Activated B cell treated with CpG ODN at 0.5 μM for 24 hours (primary cell): ENCODE data around the gene AP3B1. TPM values are rescaled to one million over a fixed set of nuclear protein-coding genes. Genes with fewer than 3 reads are reported as not detected.

Experiments
- ATAC-seq: fragments of 200-7000 bp; cut with Tn5 transposase; one replicate; pipeline ENCODE4 v1.10.0; 2021; ENCODE audit warnings: low read depth, mild to moderate bottlenecking, moderate library complexity
- CTCF ChIA-PET: fragments of 350-600 bp; sonication (Branson Sonifier 250); formaldehyde crosslinking; loops from one replicate; lab custom pipeline; 2021; ENCODE audit warnings: antibody characterized with exemption; lab: Charles Lee
- POLR2A ChIA-PET: fragments of 350-600 bp; sonication (Branson Sonifier 250); formaldehyde crosslinking; loops from one replicate; lab custom pipeline; 2021; ENCODE audit warnings: antibody characterized with exemption; lab: Charles Lee
- DNase-seq: peaks from one replicate; pipeline ENCODE4 v3.0.0; 2022
- H3K27ac Mint-ChIP-seq: one replicate; pipeline ENCODE4 v1.8.0; 2020; ENCODE audit warnings: mixed read lengths
- H3K27me3 Mint-ChIP-seq: one replicate; pipeline ENCODE4 v1.8.0; 2021; ENCODE audit warnings: mixed read lengths
- H3K36me3 Mint-ChIP-seq: one replicate; pipeline ENCODE4 v1.8.0; 2021; ENCODE audit warnings: low read depth, mixed read lengths
- H3K4me1 Mint-ChIP-seq: one replicate; pipeline ENCODE4 v1.8.0; 2021; ENCODE audit warnings: mixed read lengths
- H3K4me3 Mint-ChIP-seq: one replicate; pipeline ENCODE4 v1.8.0; 2020; ENCODE audit warnings: mild to moderate bottlenecking, mixed read lengths
- H3K9me3 Mint-ChIP-seq: one replicate; pipeline ENCODE4 v1.8.0; 2020; ENCODE audit warnings: mixed read lengths
- CTCF ChIP-seq: fragments of 200-600 bp; IDR thresholded peaks from one replicate; pipeline ENCODE4 v1.8.0; 2022; ENCODE audit warnings: antibody characterized with exemption, mild to moderate bottlenecking
- intact Hi-C: fragments of 100-400 bp; cut with micrococcal nuclease; formaldehyde crosslinking; loops from one replicate; pipeline ENCODE4 v1.15.1; 2024
- total RNA-seq: library from RNA; stranded (reverse); gene quantifications from 2 replicates; pipeline ENCODE4 v1.2.3, GENCODE V29; 2022

The AP3B1 gene
- total RNA-seq, 1 donor from 2014 or later: 52.9 TPM

GRCh38 chr5:78108564-78108963, 185.9 kb downstream of the AP3B1 start:
- ChIA-PET POLR2A (no interaction called here), CTCF (interaction anchor here (1.4 kb wide), 1 partner anchor 33 kb away, joined by 5 read pairs; no protein-coding TSS in a partner anchor)
- peaks cover 62% of the 10 kb centered on the region for H3K4me1 Mint-ChIP-seq
- peak; percentile 41 for ATAC-seq
- no peak for DNase-seq
- peaks cover 22% of the 10 kb centered on the region for H3K36me3 Mint-ChIP-seq
- intact Hi-C loops: no loop called here
- no peak for TF ChIP-seq CTCF
- peak overlapping the region; percentile 53 for H3K4me3 Mint-ChIP-seq
- no peaks in the 10 kb centered on the region for H3K27me3 Mint-ChIP-seq
- peak overlapping the region; percentile 42 for H3K27ac Mint-ChIP-seq
- no peaks in the 10 kb centered on the region for H3K9me3 Mint-ChIP-seq

GRCh38 chr5:78103232-78103918, 191.1 kb downstream of the AP3B1 start:
- ATAC-seq (no peak), DNase-seq (no peak)
- intact Hi-C loops: no loop called here
- ChIA-PET CTCF (no interaction called here), POLR2A (no interaction called here)
- TF ChIP-seq CTCF: no peak
- no peaks in the 10 kb centered on the region for H3K27me3 Mint-ChIP-seq
- peaks cover 49% of the 10 kb centered on the region for H3K36me3 Mint-ChIP-seq
- H3K4me3 Mint-ChIP-seq: no peak overlapping the region
- H3K4me1 Mint-ChIP-seq: peaks cover 46% of the 10 kb centered on the region
- H3K27ac Mint-ChIP-seq: peak overlapping the region; percentile 68
- no peaks in the 10 kb centered on the region for H3K9me3 Mint-ChIP-seq

- peaks cover 38% of the 10 kb centered on the region for H3K4me1 Mint-ChIP-seq
Observed at GRCh38 chr5:78102500-78102899, 192.0 kb downstream of the AP3B1 start.

GRCh38 chr5:78095125-78095524, 199.4 kb downstream of the AP3B1 start:
- H3K36me3 Mint-ChIP-seq: peaks cover 63% of the 10 kb centered on the region
- no peak overlapping the region for H3K4me3 Mint-ChIP-seq
- ATAC-seq: no peak

More at GRCh38 chr5:78102500-78102899, 192.0 kb downstream of the AP3B1 start:
- TF ChIP-seq CTCF: no peak
- ChIA-PET CTCF (no interaction called here), POLR2A (interaction anchor here (1.0 kb wide), 1 partner anchor 13 kb away, joined by 3 read pairs; no protein-coding TSS in a partner anchor)
- Mint-ChIP-seq H3K36me3 (peaks cover 51% of the 10 kb centered on the region), H3K27ac (peak overlapping the region; percentile 64), H3K27me3 (no peaks in the 10 kb centered on the region), H3K9me3 (no peaks in the 10 kb centered on the region), H3K4me3 (peak overlapping the region; percentile 26)
- intact Hi-C loops: no loop called here
- ATAC-seq (no peak), DNase-seq (no peak)

More at GRCh38 chr5:78095125-78095524, 199.4 kb downstream of the AP3B1 start:
- Mint-ChIP-seq H3K27me3 (no peaks in the 10 kb centered on the region), H3K27ac (no peak overlapping the region), H3K9me3 (no peaks in the 10 kb centered on the region), H3K4me1 (peaks cover 4% of the 10 kb centered on the region)
- ChIA-PET POLR2A (no interaction called here), CTCF (no interaction called here)
- intact Hi-C loops: no loop called here
- DNase-seq: no peak
- no peak for TF ChIP-seq CTCF
